Panc1 (cell line): ENCODE results near the gene CELF2. TPM values are rescaled to one million over a fixed set of nuclear protein-coding genes. Genes with fewer than 3 reads are reported as not detected.

Experiments
- ATAC-seq: fragments of 200-7000 bp; cut with Tn5 transposase; 2 replicates; pipeline ENCODE4 v1.9.1; 2020; ENCODE audit warnings: mild to moderate bottlenecking, moderate library complexity
- BruUV-seq: library from RNA; stranded (reverse); fragments of 400-500 nt; replicated peaks from 2 replicates; lab custom pipeline; 2021; lab: Mats Ljungman, UMichigan
- CTCF ChIA-PET: fragments of 300-600 bp; sonication (Branson Sonifier 250); formaldehyde crosslinking; loops from one replicate; lab custom pipeline; 2022; ENCODE audit warnings: antibody characterized with exemption; lab: Charles Lee
- POLR2A ChIA-PET: fragments of 300-600 bp; sonication (Branson Sonifier 250); formaldehyde crosslinking; loops from one replicate; lab custom pipeline; 2022; ENCODE audit warnings: antibody characterized with exemption; lab: Charles Lee
- DNase-seq: peaks from one replicate; pipeline ENCODE4 v3.0.0-alpha.2; 2010; ENCODE audit warnings: low read depth, low spot score
- H3K27ac ChIP-seq: 2 replicates; pipeline ENCODE4 v1.5.1; 2011; ENCODE audit warnings: mild to moderate bottlenecking, low read length, inconsistent platforms
- H3K27me3 ChIP-seq: fragments of 200-500 bp; sonication (Bioruptor generic); 2 replicates; pipeline ENCODE4 v1.6.0; 2014; ENCODE audit warnings: low read length, inconsistent platforms; ENCODE audit not compliant: control insufficient read depth, insufficient read depth
- H3K36me3 ChIP-seq: fragments of 200-500 bp; sonication (Bioruptor generic); 2 replicates; pipeline ENCODE4 v1.5.1; 2014; ENCODE audit warnings: inconsistent platforms, mild to moderate bottlenecking, low read length, moderate library complexity; ENCODE audit not compliant: control insufficient read depth, insufficient read depth
- H3K4me1 ChIP-seq: 2 replicates; pipeline ENCODE4 v1.5.1; 2011; ENCODE audit warnings: inconsistent platforms, mild to moderate bottlenecking, low read length, moderate library complexity; ENCODE audit not compliant: control insufficient read depth, insufficient read depth
- H3K4me3 ChIP-seq, 2 experiments: 2 replicates each; pipeline ENCODE4 v1.5.1; 2011 to 2012; ENCODE audit warnings: low read depth in 2 of 2, low read length in 2 of 2, mild to moderate bottlenecking in 2 of 2, inconsistent platforms in 1 of 2, moderate library complexity in 1 of 2
- H3K9me3 ChIP-seq: fragments of 200-500 bp; sonication (Bioruptor generic); 2 replicates; pipeline ENCODE4 v1.5.1; 2014; ENCODE audit warnings: low read depth, mild to moderate bottlenecking, inconsistent platforms, low read length, moderate library complexity; ENCODE audit not compliant: control insufficient read depth, insufficient read depth
- POLR2AphosphoS5 ChIP-seq: IDR thresholded peaks from 2 replicates; pipeline ENCODE4 v1.6.1; 2012; ENCODE audit warnings: mild to moderate bottlenecking, low read depth, low read length, moderate library complexity
- SIN3A ChIP-seq: IDR thresholded peaks from 2 replicates; pipeline ENCODE4 v1.6.1; 2012; ENCODE audit warnings: low read depth, mild to moderate bottlenecking, low read length, moderate library complexity, borderline replicate concordance; ENCODE audit not compliant: insufficient read depth
- TCF7L2 ChIP-seq: IDR thresholded peaks from 2 replicates; pipeline ENCODE4 v1.6.1; 2011; ENCODE audit warnings: mild to moderate bottlenecking, low read depth, low read length, inconsistent platforms
- in situ Hi-C: cut with HindIII; loops from 2 replicates; pipeline ENCODE4 v1.10.0; 2016; ENCODE audit warnings: low sequenced_read_pairs, low pct_unique_long_range_greater_than_20kb
- intact Hi-C: fragments of 100-400 bp; cut with micrococcal nuclease; formaldehyde crosslinking; loops from one replicate; pipeline ENCODE4 v1.10.0; 2022; ENCODE audit not compliant: unreplicated experiment
- total RNA-seq: library from RNA; stranded (reverse); gene quantifications from one replicate; pipeline ENCODE4 v1.2.1, GENCODE V29; 2021; ENCODE audit not compliant: unreplicated experiment
- TF ChIP-seq, protein P1 (sequence below): fragments of 450-650 bp; IDR thresholded peaks from 2 replicates; pipeline ENCODE4 v1.5.1; 2017; ENCODE audit warnings: mild to moderate bottlenecking
- TF ChIP-seq, protein P2 (sequence below), 2 experiments: IDR thresholded peaks; 2 replicates each; pipeline ENCODE4 v1.6.1; 2011 to 2012; ENCODE audit warnings: low read depth in 2 of 2, control low read depth in 1 of 2, low read length in 1 of 2, mild to moderate bottlenecking in 1 of 2, moderate library complexity in 1 of 2; ENCODE audit not compliant: insufficient read depth in 1 of 2

Gene CELF2
- total RNA-seq, 1 experiment from 2014 or later, result 0.44 TPM

DNA sequence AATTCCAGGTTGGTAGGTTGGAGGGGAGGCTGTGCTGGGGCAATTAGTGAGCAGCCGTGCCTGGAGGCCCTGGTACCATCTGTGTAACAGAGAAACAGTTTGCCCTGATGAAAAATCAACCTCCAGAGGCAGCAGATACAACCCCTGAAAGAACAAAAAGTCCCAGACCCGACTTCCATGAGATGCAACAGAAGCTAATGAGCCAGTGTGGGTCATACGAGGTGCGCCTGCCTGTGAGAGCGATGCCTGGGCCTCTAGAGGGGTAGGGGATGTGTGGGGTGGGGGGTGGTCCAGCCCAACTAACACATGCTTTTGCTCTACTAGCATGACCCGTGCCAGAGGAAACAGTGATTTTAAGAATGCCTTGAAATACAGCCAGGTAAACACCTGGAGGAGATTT lies 39.3 kb downstream of the CELF2 start:
- Histone ChIP-seq H3K9me3 (no peaks in the 10 kb centered on the region), H3K27me3 (no peaks in the 10 kb centered on the region), H3K36me3 (no peaks in the 10 kb centered on the region), H3K4me3 (no peak overlapping the region), H3K27ac (no peak overlapping the region), H3K4me1 (no peaks in the 10 kb centered on the region)
- in situ Hi-C loops, result no loop called here
- no peak for ATAC-seq
- DNase-seq, result no peak
- BruUV-seq, result no TSS peak
- ChIA-PET CTCF (no interaction called here), POLR2A (no interaction called here)
- no peak for TF ChIP-seq POLR2AphosphoS5
- TF ChIP-seq SIN3A, result no peak
- TF ChIP-seq TCF7L2, result no peak
- TF ChIP-seq, protein P1, sequence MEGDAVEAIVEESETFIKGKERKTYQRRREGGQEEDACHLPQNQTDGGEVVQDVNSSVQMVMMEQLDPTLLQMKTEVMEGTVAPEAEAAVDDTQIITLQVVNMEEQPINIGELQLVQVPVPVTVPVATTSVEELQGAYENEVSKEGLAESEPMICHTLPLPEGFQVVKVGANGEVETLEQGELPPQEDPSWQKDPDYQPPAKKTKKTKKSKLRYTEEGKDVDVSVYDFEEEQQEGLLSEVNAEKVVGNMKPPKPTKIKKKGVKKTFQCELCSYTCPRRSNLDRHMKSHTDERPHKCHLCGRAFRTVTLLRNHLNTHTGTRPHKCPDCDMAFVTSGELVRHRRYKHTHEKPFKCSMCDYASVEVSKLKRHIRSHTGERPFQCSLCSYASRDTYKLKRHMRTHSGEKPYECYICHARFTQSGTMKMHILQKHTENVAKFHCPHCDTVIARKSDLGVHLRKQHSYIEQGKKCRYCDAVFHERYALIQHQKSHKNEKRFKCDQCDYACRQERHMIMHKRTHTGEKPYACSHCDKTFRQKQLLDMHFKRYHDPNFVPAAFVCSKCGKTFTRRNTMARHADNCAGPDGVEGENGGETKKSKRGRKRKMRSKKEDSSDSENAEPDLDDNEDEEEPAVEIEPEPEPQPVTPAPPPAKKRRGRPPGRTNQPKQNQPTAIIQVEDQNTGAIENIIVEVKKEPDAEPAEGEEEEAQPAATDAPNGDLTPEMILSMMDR, result no peak
- TF ChIP-seq, protein P2, sequence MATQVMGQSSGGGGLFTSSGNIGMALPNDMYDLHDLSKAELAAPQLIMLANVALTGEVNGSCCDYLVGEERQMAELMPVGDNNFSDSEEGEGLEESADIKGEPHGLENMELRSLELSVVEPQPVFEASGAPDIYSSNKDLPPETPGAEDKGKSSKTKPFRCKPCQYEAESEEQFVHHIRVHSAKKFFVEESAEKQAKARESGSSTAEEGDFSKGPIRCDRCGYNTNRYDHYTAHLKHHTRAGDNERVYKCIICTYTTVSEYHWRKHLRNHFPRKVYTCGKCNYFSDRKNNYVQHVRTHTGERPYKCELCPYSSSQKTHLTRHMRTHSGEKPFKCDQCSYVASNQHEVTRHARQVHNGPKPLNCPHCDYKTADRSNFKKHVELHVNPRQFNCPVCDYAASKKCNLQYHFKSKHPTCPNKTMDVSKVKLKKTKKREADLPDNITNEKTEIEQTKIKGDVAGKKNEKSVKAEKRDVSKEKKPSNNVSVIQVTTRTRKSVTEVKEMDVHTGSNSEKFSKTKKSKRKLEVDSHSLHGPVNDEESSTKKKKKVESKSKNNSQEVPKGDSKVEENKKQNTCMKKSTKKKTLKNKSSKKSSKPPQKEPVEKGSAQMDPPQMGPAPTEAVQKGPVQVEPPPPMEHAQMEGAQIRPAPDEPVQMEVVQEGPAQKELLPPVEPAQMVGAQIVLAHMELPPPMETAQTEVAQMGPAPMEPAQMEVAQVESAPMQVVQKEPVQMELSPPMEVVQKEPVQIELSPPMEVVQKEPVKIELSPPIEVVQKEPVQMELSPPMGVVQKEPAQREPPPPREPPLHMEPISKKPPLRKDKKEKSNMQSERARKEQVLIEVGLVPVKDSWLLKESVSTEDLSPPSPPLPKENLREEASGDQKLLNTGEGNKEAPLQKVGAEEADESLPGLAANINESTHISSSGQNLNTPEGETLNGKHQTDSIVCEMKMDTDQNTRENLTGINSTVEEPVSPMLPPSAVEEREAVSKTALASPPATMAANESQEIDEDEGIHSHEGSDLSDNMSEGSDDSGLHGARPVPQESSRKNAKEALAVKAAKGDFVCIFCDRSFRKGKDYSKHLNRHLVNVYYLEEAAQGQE (IDR thresholded peaks at IDR 0.05; ENCODE audit: insufficient read depth in 1 of 2, low read depth in 2 of 2, low read length in 1 of 2), result no peak
- intact Hi-C loops, result no loop called here

DNA sequence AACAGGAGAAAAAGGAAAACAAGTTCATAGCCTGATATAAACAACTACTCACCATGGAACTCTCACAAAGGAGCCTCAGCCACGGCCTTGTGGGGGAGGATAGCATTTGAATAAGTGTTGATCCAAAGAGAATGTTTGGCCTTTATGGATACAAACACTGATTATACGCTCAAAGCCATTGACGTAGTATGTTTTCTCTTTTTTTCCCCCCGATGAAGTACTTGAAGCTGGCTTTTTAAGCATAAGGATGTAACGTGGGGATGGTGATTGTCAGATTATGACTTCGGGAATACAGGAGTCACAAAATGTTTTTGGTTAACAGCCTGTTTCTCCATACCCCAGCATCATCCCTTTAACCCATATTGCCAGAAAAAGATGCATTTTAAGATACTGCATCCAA lies 39.8 kb downstream of the CELF2 start:
- intact Hi-C loops, result no loop called here
- in situ Hi-C loops, result no loop called here
- TF ChIP-seq POLR2AphosphoS5, result no peak
- TF ChIP-seq, protein P1, result no peak
- no peak for TF ChIP-seq TCF7L2
- TF ChIP-seq SIN3A, result no peak
- TF ChIP-seq, protein P2 (IDR thresholded peaks at IDR 0.05; ENCODE audit: insufficient read depth in 1 of 2, low read depth in 2 of 2, low read length in 1 of 2), result no peak

More for the DNA sequence above, 39.8 kb downstream of the CELF2 start:
- Histone ChIP-seq H3K36me3 (no peaks in the 10 kb centered on the region), H3K27ac (no peak overlapping the region), H3K4me1 (no peaks in the 10 kb centered on the region), H3K27me3 (no peaks in the 10 kb centered on the region), H3K4me3 (no peak overlapping the region), H3K9me3 (no peaks in the 10 kb centered on the region)
- DNase-seq (no peak), ATAC-seq (no peak)
- POLR2A ChIA-PET, result no interaction called here
- CTCF ChIA-PET, result interaction anchor here (0.7 kb wide), 1 partner anchor 19 kb away, joined by 7 read pairs; no protein-coding TSS in a partner anchor
- no TSS peak for BruUV-seq
